Adrenal gland (tissue), 12 donors: ENCODE measurements around the gene UQCR10. TPM values are rescaled to one million over a fixed set of nuclear protein-coding genes. Genes with fewer than 3 reads are reported as not detected.

Experiments
- DNase-seq, 7 donors: peaks; one replicate each; pipeline ENCODE4 v3.0.0-alpha.2; 2019 to 2020
- H3K27ac ChIP-seq, 5 donors: fragments of 200-600 bp; sonication (generic) in 4 of 5; 1 replicate in 3 of 5; 2 replicates in 2 of 5; pipeline versions ENCODE4 v1.5.1 to v1.8.0; 2016 to 2020; ENCODE audit warnings: mild to moderate bottlenecking in 1 of 5
- H3K27me3 ChIP-seq: fragments of 200-600 bp; 2 replicates; pipeline ENCODE4 v1.8.0; 2021
- H3K36me3 ChIP-seq, 2 donors: fragments of 200-600 bp; replicated peaks in 1 of 2; 1 replicate in 1 of 2; 2 replicates in 1 of 2; pipeline versions ENCODE4 v1.5.1 to v1.8.0; 2018 to 2022
- H3K4me1 ChIP-seq, 2 donors: fragments of 200-600 bp; replicated peaks in 1 of 2; 1 replicate in 1 of 2; 2 replicates in 1 of 2; pipeline versions ENCODE4 v1.5.1 to v1.8.0; 2018 to 2021
- H3K4me3 ChIP-seq, 4 donors: fragments of 200-600 bp; sonication (generic) in 3 of 4; one replicate each; pipeline ENCODE4 v1.5.1; 2016 to 2018
- H3K9me3 ChIP-seq, 3 donors: fragments of 200-600 bp; sonication (generic) in 1 of 3; replicated peaks in 1 of 3; 1 replicate in 2 of 3; 2 replicates in 1 of 3; pipeline versions ENCODE4 v1.5.1 to v1.8.0; 2016 to 2021
- POLR2A ChIP-seq, 2 donors: fragments of 450-650 bp; IDR thresholded peaks; one replicate each; pipeline ENCODE4 v1.6.1; 2017; ENCODE audit warnings: antibody characterized with exemption in 2 of 2, mild to moderate bottlenecking in 2 of 2, moderate library complexity in 1 of 2
- WGBS, 4 donors: extraction: QIAGEN DNeasy Blood & Tissue Kit in 2 of 4; methylation state at CpG; one replicate each; pipeline versions ENCODE4 v1.1.5 to v1.1.7; 2013 to 2017; 5-methylcytosine and 5-hydroxymethylcytosine counted together
- intact Hi-C, 2 donors: fragments of 100-400 bp; cut with DNase I; formaldehyde crosslinking; loops; one replicate each; pipeline versions ENCODE4 v1.14.1 to v1.15.0; 2022 to 2023
- polyA plus RNA-seq, 3 donors: library from polyadenylated mRNA; stranded (reverse); fragments of 200-250 nt in 2 of 3; fragments of 350-450 nt in 1 of 3; fragmentation: Illumina TruSeq in 1 of 3; extraction: RNeasy Lipid Tissue Mini Kit (QIAGEN cat#74804) in 1 of 3; gene quantifications; one replicate each; pipeline ENCODE4 v1.2.3, GENCODE V29; 2013 to 2014
- total RNA-seq, 9 donors: library from RNA; depleted of rRNA in 4 of 9; stranded (reverse); fragments of >200 nt in 4 of 9; fragments of 120-200 nt in 1 of 9; fragmentation: NEBNext Ultra II Directional in 1 of 9; extraction: Animal tissue kit (Norgen Biotek cat#: 25700) in 1 of 9; gene quantifications; one replicate each; pipeline versions ENCODE4 v1.1.0 to v1.2.4, GENCODE V29; 2013 to 2023
- TF ChIP-seq, protein P1 (sequence below), 6 experiments: fragments of 450-650 bp in 4 of 6; fragments of 200-600 bp in 2 of 6; sonication (generic) in 1 of 6; IDR thresholded peaks; 1 replicate in 5 of 6; 2 replicates in 1 of 6; pipeline versions ENCODE4 v1.5.1 to v1.8.0; 2016 to 2021; ENCODE audit warnings: antibody characterized with exemption in 6 of 6, mild to moderate bottlenecking in 2 of 6, moderate library complexity in 1 of 6
- donor health status: healthy with polysubstance abuse.
- donor health status: Bipolar disorder and iron deficiency.
- donor health status: DM: yes; HTN: yes; CAD: no.
- donor health status: DM: no; HTN: no; CAD: no.
- donor health status: DM: no; HTN: no; CAD: no.
- donor health status: DM: yes; HTN: yes; CAD: no.

Gene UQCR10
- total and polyA plus RNA-seq, 12 donors: 51.3 to 489 (median 187) TPM

DNA sequence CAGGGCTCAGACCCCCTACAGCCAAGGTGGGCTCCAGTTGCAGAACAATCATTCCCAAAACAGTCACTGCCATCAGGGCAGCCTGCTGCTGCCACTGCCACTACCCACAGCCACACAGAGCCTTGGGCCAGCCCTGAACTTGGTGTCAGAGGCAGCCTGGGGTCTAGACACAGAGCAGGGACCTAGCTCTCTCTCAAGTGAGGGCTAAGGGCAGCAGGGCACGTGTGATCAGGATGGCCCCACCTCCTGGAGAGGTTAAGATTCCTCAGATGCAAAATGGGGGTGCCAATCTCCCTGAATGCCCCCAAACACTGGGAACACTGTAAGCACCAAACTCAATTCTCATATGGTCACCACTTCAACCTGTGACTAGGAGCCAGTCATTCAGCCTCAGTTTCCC, 31.8 kb upstream of the UQCR10 start:
- no peaks in the 10 kb centered on the region for H3K9me3 ChIP-seq
- no peak overlapping the region for H3K4me3 ChIP-seq
- H3K27me3 ChIP-seq: no peaks in the 10 kb centered on the region
- intact Hi-C loops: no loop called here
- DNase-seq: no peak
- 20 to 81% (median 66%) methylated on average over 1 of the region's 1 CpG; no CpG with 5 or more reads in 1 of the 4 donors for WGBS, 4 donors
- H3K36me3 ChIP-seq: peaks cover 0 to 9% of the 10 kb centered on the region in 2 donors
- peaks cover 8 to 16% of the 10 kb centered on the region in 2 donors for H3K4me1 ChIP-seq
- H3K27ac ChIP-seq: no peak overlapping the region
- TF ChIP-seq, protein P1, sequence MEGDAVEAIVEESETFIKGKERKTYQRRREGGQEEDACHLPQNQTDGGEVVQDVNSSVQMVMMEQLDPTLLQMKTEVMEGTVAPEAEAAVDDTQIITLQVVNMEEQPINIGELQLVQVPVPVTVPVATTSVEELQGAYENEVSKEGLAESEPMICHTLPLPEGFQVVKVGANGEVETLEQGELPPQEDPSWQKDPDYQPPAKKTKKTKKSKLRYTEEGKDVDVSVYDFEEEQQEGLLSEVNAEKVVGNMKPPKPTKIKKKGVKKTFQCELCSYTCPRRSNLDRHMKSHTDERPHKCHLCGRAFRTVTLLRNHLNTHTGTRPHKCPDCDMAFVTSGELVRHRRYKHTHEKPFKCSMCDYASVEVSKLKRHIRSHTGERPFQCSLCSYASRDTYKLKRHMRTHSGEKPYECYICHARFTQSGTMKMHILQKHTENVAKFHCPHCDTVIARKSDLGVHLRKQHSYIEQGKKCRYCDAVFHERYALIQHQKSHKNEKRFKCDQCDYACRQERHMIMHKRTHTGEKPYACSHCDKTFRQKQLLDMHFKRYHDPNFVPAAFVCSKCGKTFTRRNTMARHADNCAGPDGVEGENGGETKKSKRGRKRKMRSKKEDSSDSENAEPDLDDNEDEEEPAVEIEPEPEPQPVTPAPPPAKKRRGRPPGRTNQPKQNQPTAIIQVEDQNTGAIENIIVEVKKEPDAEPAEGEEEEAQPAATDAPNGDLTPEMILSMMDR (IDR thresholded peaks at IDR 0.05): no peak
- no peak for TF ChIP-seq POLR2A (IDR thresholded peaks at IDR 0.05)

DNA sequence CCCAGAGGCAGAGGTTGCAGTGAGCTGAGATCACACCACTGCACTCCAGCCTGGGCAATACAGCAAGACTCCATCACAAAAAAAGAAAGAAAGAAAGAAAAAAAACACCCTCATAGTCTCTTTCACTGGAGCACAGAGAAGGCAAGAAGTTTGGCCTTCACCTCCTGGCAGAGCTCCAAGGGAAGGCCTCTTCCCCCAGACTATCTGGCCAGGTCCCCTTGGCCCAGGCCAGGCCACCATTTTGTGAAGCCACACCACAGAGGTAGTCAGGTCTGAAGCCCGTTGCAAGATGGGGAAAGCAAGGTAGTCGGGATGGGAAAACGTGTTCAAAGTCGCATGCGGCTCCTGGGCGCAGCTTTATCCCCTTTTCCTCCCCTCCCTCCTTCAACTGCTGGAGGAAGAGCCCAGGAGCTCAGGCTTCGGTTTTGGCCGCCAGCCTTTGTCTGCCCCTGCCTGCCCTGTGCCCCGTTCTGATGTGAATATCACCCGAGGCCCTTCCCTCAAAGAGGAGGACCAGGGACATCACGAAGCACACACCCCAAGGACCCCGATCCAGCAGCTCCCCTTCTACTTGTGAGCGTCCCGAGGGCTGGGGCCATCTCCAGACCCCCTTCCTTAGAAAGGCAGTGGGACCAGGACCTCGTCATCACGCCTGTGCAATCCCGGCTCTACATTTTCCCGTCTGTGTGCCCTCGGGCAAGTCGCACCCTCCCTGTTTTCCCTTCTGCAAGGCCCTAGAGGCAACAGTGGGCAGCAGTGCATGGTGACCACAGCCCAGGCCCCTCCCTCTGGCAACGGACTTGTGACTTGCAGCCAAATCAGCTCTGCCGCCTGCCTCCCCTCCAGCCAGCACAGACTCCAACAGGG, 29.7 kb upstream of the UQCR10 start:
- H3K36me3 ChIP-seq: peaks cover 0 to 3% of the 10 kb centered on the region in 2 donors
- TF ChIP-seq, protein P1 (IDR thresholded peaks at IDR 0.05): no peak
- no peak for TF ChIP-seq POLR2A (IDR thresholded peaks at IDR 0.05)
- DNase-seq: peak in 3 of 7 donors; percentile 47 to 48 (median 48)

DNA sequence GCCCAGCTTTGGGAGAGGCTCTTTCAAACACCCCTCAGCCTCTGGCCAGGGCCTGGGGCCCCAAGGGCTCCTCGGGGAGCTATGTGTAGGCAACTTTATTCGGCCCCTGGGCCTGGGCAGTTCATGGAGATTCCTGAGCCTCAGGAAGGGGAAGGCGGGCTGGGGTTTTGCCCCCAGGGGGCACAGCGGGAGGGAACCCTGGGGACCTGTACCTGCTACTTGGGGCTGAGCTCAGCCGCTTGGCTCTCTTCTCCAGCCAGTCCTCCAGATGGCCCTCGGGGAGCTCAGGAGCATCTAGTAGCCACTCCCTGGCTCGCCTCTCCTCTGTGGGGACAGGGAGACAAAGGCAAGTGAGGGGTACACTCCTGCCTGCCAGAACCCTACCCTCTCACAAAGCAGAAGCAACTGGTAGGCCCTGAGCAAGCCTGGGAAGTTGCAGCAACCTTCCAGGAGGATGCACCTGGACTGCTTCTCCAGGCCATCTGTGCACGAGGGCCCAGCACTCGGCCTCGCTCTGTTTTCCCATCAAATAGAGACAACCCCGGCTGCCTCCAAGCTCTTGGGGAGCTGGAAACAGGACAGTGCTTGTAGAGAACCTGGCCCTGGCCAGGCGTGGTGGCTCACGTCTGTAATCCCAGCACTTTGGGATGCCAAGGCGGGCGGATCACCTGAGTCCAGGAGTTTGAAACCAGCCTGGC, 28.9 kb upstream of the UQCR10 start:
- H3K4me3 ChIP-seq: no peak overlapping the region
- no peak for TF ChIP-seq POLR2A (IDR thresholded peaks at IDR 0.05)
- TF ChIP-seq, protein P1 (IDR thresholded peaks at IDR 0.05): no peak
- H3K9me3 ChIP-seq: no peaks in the 10 kb centered on the region
- H3K4me1 ChIP-seq: peaks cover 8 to 11% of the 10 kb centered on the region in 2 donors
- intact Hi-C loops: no loop called here
- no peaks in the 10 kb centered on the region for H3K27me3 ChIP-seq
- WGBS, 4 donors: 88 to 98% (median 90%) methylated on average over 6 to 15 of the region's 15 CpGs
- H3K27ac ChIP-seq: no peak overlapping the region
- no peak for DNase-seq
- H3K36me3 ChIP-seq: peaks cover 0 to 3% of the 10 kb centered on the region in 2 donors

More for the DNA sequence above, 29.7 kb upstream of the UQCR10 start:
- H3K4me1 ChIP-seq: peaks cover 8 to 16% of the 10 kb centered on the region in 2 donors
- no peaks in the 10 kb centered on the region for H3K9me3 ChIP-seq
- no peak overlapping the region for H3K4me3 ChIP-seq
- intact Hi-C loops: no loop called here
- 89 to 95% (median 91%) methylated on average over 19 to 22 of the region's 22 CpGs for WGBS, 4 donors
- H3K27me3 ChIP-seq: no peaks in the 10 kb centered on the region
- no peak overlapping the region for H3K27ac ChIP-seq

DNA sequence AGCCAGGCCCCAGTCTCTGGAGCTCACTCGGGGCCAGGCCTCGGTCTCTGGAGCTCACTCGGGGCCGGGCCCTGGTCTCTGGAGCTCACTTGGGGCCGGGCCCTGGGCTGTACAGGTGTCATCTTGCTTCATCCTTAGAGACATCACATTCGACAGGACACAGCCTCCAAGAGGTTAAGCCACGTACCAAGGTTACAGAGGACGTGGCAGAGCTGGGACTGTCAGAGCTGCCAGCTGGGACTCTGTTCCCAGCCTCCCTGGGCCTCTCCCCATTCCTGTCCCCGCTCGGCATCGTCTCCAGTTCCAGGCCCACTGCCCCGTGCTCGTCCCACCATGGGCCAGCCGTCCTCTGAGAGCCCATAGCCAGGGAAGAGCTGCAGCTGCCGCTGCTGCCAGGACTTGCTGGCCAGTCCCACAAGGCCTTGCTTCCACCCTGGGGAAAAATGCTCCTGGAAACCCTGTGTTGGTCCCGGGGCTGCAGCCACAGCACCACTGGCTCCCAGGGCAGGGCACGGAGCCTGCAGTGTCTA, 27.8 kb upstream of the UQCR10 start:
- Histone ChIP-seq H3K9me3 (no peaks in the 10 kb centered on the region), H3K27ac (no peak overlapping the region), H3K4me3 (no peak overlapping the region), H3K4me1 (no peaks in the 10 kb centered on the region), H3K27me3 (no peaks in the 10 kb centered on the region), H3K36me3 (peaks cover 0 to 3% of the 10 kb centered on the region in 2 donors)
- 85 to 94% (median 92%) methylated on average over 7 to 17 of the region's 17 CpGs for WGBS, 4 donors
- TF ChIP-seq POLR2A (IDR thresholded peaks at IDR 0.05): no peak
- intact Hi-C loops: no loop called here
- DNase-seq: no peak
